Measurements from ENCODE around the gene UNC13A.

Gene UNC13A

GRCh38 chr19:17687857-17688784, at the start of gene UNC13A:
TSS of gene UNC13A (minus strand) at chr19:17688354. CDS start at chr19:17688199, 155 bp downstream.
- peak; percentile 63 for DNase-seq (ENCODE audit: low spot score)

GRCh38 chr19:17737690-17738153, 49.6 kb upstream of the UNC13A start:
- no peak for DNase-seq (ENCODE audit: low spot score)

- DNase-seq (ENCODE audit: low spot score) = no peak
These were observed 47.3 kb upstream of the UNC13A start for GRCh38 chr19:17735410-17735809.

- DNase-seq (ENCODE audit: low spot score) = no peak
These were observed 46.0 kb upstream of the UNC13A start for GRCh38 chr19:17734146-17734545.

GRCh38 chr19:17733127-17733526, 45.0 kb upstream of the UNC13A start:
- no peak for DNase-seq (ENCODE audit: low spot score)

- no peak for DNase-seq (ENCODE audit: low spot score)
These were observed 39.7 kb upstream of the UNC13A start for GRCh38 chr19:17727843-17728242.

- no peak for DNase-seq (ENCODE audit: low spot score)
These were observed 39.0 kb upstream of the UNC13A start for GRCh38 chr19:17726964-17727773.

- no peak for DNase-seq (ENCODE audit: low spot score)
These were observed 38.1 kb upstream of the UNC13A start for GRCh38 chr19:17726136-17726741.

- no peak for DNase-seq (ENCODE audit: low spot score)
These were observed 37.4 kb upstream of the UNC13A start for GRCh38 chr19:17725422-17726078.

GRCh38 chr19:17724655-17725054, 36.5 kb upstream of the UNC13A start:
- DNase-seq (ENCODE audit: low spot score) = no peak

- no peak for DNase-seq (ENCODE audit: low spot score)
These were observed 34.6 kb upstream of the UNC13A start for GRCh38 chr19:17722655-17723240.

- DNase-seq (ENCODE audit: low spot score) = no peak
These were observed 33.7 kb upstream of the UNC13A start for GRCh38 chr19:17721821-17722220.

GRCh38 chr19:17721111-17721628, 33.0 kb upstream of the UNC13A start:
- DNase-seq (ENCODE audit: low spot score) = no peak

- no peak for DNase-seq (ENCODE audit: low spot score)
These were observed 32.3 kb upstream of the UNC13A start for GRCh38 chr19:17720440-17720839.

GRCh38 chr19:17719730-17720400, 31.7 kb upstream of the UNC13A start:
- DNase-seq (ENCODE audit: low spot score) = peak; percentile 37

GRCh38 chr19:17718947-17719711, 31.0 kb upstream of the UNC13A start, which contains the start of gene MAP1S:
TSS of gene MAP1S (plus strand) at chr19:17719480. CDS start at chr19:17719503, 23 bp downstream.
- DNase-seq (ENCODE audit: low spot score) = peak; percentile 87

GRCh38 chr19:17718550-17718946, 30.4 kb upstream of the UNC13A start:
- DNase-seq (ENCODE audit: low spot score) = no peak

- DNase-seq (ENCODE audit: low spot score) = no peak
These were observed 28.3 kb upstream of the UNC13A start for GRCh38 chr19:17716309-17716929.

GRCh38 chr19:17711851-17712250, 23.7 kb upstream of the UNC13A start:
- no peak for DNase-seq (ENCODE audit: low spot score)
